NCI-H128 (cell line): ENCODE measurements around the gene DCTN2.

Experiments
- DNase-seq: peaks from one replicate; lab custom pipeline; 2025; ENCODE audit not compliant: unreplicated experiment; lab: John Stamatoyannopoulos, UW

The DCTN2 gene

GRCh38 chr12:57491393-57492280 is 55.4 kb downstream of the DCTN2 start:
- DNase-seq, result no peak

DNA sequence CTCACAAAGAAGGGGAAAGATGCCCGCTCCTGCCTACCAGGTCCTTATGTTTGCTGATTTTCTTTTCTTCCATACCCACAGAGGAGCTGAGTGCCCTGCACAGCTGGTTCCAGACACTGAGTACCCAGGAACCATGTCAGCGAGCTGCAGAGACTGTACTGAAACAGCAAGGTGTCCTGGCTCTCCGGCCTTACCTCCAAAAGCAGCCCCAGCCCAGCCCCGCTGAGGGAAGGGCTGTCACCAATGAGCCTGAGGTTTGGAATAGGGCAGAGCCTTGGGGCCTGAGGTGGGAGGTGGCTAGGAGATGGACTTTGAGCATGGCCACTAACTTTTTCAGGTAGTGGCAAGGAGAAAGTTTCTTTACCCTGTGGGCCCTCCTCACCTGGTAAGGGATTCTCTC is 56.9 kb downstream of the DCTN2 start:
- DNase-seq, result no peak

DNA sequence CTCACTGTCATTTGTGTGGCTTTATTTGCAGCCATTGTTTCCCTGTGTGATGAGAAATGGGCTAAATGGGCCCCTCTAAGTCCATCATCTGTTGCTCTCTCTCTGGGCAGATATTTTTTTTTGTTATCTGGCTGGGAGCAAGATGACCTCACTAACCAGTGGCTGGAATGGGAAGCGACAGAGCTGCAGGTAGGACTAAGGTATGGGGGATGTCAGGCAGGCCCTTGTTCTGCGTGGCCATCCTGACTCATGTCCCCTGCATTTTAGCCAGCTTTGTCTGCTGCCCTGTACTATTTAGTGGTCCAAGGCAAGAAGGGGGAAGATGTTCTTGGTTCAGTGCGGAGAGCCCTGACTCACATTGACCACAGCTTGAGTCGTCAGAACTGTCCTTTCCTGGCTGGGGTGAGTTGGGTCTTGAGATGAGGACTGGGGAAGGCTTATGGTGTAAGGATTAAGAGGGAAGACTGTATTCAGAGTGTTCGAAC is 57.8 kb downstream of the DCTN2 start:
- DNase-seq, result no peak

DNA sequence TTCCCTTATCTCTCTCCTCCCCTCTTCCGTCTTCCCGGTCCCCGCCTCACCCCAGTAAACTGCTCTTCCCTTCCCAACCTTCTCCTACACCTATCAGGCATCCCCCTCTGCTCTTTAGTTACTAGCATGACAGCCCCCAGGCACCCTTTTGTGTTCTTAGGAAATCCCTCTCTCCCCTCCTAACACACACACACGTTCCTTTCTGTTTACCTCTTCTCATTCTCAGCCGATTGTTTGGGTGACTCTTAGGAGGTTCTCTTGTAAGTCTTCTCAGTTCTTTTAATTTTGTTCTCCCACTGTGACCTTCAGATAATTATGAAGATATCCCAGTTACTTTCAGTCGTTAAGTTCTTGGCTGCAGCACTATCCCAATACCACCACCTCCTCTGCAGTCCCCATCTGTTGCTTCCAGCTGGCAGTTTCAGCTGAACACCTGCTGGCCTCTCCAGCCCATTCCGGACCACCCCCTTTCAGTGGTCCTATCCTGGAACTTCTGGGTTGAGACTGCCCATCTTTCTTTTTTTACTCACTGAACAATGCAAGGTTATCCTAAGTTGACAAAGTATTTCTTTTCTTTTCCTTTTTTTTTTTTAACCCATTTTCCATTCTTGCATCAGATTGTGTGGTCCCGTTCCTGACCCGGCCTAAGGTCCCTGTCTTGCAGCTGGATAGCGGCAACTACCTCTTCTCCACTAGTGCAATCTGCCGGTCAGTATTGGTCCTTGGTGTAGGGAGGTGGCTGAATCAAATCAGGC is 58.4 kb downstream of the DCTN2 start:
- no peak for DNase-seq

DNA sequence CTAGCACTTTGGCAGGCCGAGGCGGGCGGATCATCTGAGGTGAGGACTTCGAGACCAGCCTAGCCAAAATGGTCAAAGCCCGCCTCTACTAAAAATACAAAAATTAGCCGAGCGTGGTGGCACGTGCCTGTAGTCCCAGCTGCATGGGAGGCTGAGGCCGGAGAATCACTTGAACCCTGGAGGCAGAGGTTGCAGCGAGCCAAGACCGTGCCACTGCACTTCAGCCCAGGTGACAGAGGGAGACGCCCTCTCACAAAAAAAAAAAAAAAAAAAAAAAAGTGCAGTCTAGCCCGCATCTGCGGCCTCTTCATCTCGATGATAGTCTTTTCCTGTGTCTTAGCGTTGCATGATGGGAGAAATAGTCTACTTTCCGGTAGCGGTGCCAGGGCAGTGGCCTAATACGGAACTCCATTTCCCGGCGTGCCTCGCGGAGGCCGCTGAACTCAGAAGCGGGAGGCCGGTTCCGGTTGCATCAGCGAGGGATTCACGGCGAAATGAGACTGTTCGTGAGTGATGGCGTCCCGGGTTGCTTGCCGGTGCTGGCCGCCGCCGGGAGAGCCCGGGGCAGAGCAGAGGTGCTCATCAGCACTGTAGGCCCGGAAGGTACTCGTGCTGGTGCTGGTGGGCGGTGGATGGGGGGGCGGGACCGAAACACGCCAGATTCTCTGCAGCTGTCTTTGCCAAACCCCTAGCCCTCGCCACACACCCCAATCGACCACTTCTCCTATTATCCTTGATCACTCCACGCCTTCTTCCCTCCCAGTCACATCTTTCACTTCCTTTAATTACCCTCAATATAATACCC is 59.2 kb downstream of the DCTN2 start, which contains the start of gene MARS1:
Gene MARS1, plus strand, starts transcription at position 472 of the 805 bp plus-strand sequence. Its CDS starts 23 bp downstream, at position 495.
- DNase-seq, result peak; percentile 93

DNA sequence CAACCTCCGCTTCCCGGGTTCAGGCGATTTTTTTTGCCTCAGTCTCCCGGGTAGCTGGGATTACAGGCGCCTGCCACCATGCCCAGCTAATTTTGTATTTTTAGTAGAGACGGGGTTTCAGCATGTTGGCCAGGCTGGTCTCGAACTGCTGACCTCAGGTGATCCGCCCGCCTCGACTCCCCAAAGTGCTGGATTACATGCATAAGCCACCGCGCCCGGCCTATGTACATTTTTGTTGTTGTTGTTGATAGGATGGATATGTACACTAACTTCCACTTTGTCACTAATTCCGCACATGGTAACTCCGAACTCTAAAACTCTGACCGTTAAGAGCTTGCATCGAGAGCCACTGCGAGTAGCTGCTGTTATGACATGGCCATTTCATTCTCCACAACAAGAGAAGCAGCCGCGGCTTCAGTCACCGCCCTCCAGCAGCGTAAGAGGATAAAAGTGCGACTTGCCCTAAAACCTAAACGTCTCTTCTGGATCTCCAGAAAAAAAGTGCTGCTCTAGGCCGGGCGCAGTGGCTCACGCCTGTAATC is 59.9 kb downstream of the DCTN2 start:
- no peak for DNase-seq

GRCh38 chr12:57485695-57486094 is 61.3 kb downstream of the DCTN2 start:
- no peak for DNase-seq

DNA sequence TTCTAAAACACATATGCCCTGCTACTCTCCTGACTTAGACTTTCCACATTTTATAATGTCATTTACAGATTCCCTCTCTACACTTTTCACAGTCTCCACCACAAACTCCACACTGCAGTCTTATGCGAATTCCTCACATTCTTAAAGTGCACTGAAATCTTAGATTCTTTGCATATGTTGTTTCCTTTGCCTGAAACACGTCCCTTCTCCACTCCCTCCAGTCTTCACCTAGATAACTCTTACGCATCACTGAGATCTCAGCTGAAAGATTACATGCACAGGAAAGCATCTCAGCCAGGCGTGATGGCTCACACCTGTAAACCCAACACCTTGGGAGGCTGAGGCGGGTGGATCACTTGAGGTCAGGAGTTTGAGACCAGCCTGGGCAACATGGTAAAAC is 63.5 kb downstream of the DCTN2 start:
- DNase-seq, result no peak

DNA sequence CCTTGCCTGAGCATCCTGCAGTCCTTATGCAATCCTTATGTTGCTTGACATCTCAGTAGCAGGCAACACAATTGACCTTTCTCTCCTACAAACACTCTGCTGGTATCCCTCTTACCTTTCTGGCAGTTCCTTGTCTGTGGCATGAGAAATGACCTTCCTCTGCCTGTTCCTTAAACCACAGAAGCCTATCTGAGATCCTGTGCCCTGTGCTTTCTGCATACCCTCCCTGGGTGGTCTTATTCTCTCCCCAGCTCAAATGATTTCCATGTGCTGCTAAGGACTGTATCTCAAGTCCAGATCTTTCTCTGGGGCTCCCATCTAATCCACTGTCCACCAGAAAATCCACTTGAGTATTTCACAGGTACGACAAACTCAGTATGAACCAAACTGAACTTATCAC is 65.3 kb downstream of the DCTN2 start:
- no peak for DNase-seq
